ENCODE measurements around the gene NACC2. TPM values are rescaled to one million over a fixed set of nuclear protein-coding genes. Genes with fewer than 3 reads are reported as not detected.

The NACC2 gene
- polyA plus RNA-seq, 4 donors = 4.9 to 10.1 (median 8.0) TPM

DNA sequence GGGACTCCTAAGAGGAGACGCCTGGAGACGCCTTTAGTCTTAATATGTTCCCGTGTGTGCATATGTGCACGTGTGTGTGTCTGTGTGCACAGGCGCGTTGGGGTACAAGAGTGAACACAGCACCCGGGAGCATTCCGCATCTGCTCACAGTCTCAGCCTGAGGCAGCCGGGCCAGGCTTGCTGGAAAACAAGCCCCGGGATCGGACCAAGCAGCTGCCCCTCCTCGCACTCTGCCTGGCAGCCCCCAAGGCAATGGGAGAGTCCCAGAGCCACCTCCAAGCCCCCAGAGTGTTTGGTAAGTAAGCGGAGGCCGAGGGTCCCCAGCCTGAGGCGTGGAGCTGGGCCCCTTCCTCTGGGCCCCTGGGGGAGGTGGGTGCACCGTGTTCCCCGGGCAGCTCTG, 106.6 kb downstream of the NACC2 start:
- H3K9me3 ChIP-seq (ENCODE audit: control insufficient read depth in 2 of 2, insufficient read depth in 1 of 2, low read depth in 1 of 2, low read length in 1 of 2) = no peaks in the 10 kb centered on the region
- peaks cover 0 to 23% (median 6%) of the 10 kb centered on the region in 3 donors for H3K4me1 ChIP-seq (ENCODE audit: control insufficient read depth in 3 of 3, insufficient read depth in 2 of 3, low read depth in 1 of 3, low read length in 2 of 3)
- WGBS, 3 donors = 82 to 87% (median 86%) methylated on average over 17 of the region's 17 CpGs
- H3K27ac ChIP-seq (ENCODE audit: low read depth in 1 of 3, low read length in 2 of 3) = no peak overlapping the region
- H3K27me3 ChIP-seq (ENCODE audit: control insufficient read depth in 3 of 3, insufficient read depth in 3 of 3, low read length in 3 of 3) = peaks cover 0 to 27% (median 2%) of the 10 kb centered on the region in 3 donors
- H3K4me3 ChIP-seq (ENCODE audit: low read depth in 1 of 3, low read length in 3 of 3) = no peak overlapping the region
- no peaks in the 10 kb centered on the region for H3K36me3 ChIP-seq (ENCODE audit: control insufficient read depth in 3 of 3, insufficient read depth in 2 of 3, low read depth in 1 of 3, low read length in 3 of 3)
- DNase-seq = no peak
- FAIRE-seq = no peak

DNA sequence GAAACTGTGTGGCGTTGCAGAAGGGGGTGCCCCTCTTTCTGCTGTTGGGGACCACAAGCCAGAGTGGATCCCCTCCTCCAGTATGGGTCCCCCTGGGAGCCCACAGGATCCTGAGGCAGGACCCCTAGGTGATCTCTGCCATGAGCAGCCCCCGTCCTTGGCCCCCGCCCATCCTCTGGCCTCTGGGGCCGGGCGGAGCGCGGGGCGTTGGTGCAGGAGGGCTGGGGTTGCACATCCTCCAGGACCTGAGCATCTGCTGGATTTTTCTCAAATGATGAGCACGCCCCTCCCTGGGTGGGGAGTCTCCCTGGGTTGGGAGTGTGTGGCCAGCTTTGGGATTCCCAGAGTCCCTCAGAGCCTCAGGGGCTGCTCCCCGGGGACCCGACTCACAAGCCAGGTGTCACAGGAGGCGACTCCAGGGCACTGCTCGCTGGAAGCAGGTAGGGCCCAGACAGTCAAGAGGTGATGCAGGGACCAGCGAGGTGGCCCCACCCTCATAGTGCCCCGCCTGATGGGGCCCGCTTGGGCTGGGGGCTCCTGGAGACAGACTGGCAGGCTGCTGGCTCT, 107.2 kb downstream of the NACC2 start:
- DNase-seq = no peak
- peaks cover 0 to 33% (median 2%) of the 10 kb centered on the region in 3 donors for H3K27me3 ChIP-seq (ENCODE audit: control insufficient read depth in 3 of 3, insufficient read depth in 3 of 3, low read length in 3 of 3)
- no peak overlapping the region for H3K4me3 ChIP-seq (ENCODE audit: low read depth in 1 of 3, low read length in 3 of 3)
- H3K27ac ChIP-seq (ENCODE audit: low read depth in 1 of 3, low read length in 2 of 3) = no peak overlapping the region
- no peaks in the 10 kb centered on the region for H3K36me3 ChIP-seq (ENCODE audit: control insufficient read depth in 3 of 3, insufficient read depth in 2 of 3, low read depth in 1 of 3, low read length in 3 of 3)
- H3K9me3 ChIP-seq (ENCODE audit: control insufficient read depth in 2 of 2, insufficient read depth in 1 of 2, low read depth in 1 of 2, low read length in 1 of 2) = no peaks in the 10 kb centered on the region
- WGBS, 3 donors = 73 to 86% (median 79%) methylated on average over 16 of the region's 16 CpGs
- H3K4me1 ChIP-seq (ENCODE audit: control insufficient read depth in 3 of 3, insufficient read depth in 2 of 3, low read depth in 1 of 3, low read length in 2 of 3) = peaks cover 0 to 17% (median 3%) of the 10 kb centered on the region in 3 donors
- FAIRE-seq = no peak

DNA sequence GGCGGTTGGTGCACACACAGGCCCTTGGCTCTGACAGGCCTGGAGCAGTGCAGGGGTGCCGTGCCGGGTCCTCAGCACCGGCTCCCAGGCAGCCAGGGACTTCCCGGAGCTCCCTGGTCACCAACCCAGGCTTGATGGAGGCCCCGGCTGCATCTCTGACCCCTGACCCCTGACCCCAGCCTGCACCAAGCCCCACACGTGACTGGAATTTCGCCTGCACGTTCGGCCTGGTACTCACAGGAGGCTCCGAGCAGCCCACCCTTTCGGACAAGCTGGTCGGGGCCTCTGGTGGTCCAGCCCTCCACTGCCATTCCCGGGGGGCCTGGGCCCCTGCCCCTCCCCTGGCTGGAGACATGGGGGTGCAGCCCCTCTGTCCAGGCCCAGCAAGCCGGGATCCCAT, 108.5 kb downstream of the NACC2 start:
- FAIRE-seq = no peak
- no peak overlapping the region for H3K27ac ChIP-seq (ENCODE audit: low read depth in 1 of 3, low read length in 2 of 3)
- no peaks in the 10 kb centered on the region for H3K9me3 ChIP-seq (ENCODE audit: control insufficient read depth in 2 of 2, insufficient read depth in 1 of 2, low read depth in 1 of 2, low read length in 1 of 2)
- WGBS, 3 donors = 67 to 79% (median 68%) methylated on average over 15 of the region's 15 CpGs
- peaks cover 0 to 6% (median 0%) of the 10 kb centered on the region in 3 donors for H3K4me1 ChIP-seq (ENCODE audit: control insufficient read depth in 3 of 3, insufficient read depth in 2 of 3, low read depth in 1 of 3, low read length in 2 of 3)
- peaks cover 0 to 38% (median 2%) of the 10 kb centered on the region in 3 donors for H3K27me3 ChIP-seq (ENCODE audit: control insufficient read depth in 3 of 3, insufficient read depth in 3 of 3, low read length in 3 of 3)
- no peaks in the 10 kb centered on the region for H3K36me3 ChIP-seq (ENCODE audit: control insufficient read depth in 3 of 3, insufficient read depth in 2 of 3, low read depth in 1 of 3, low read length in 3 of 3)
- DNase-seq = no peak
- no peak overlapping the region for H3K4me3 ChIP-seq (ENCODE audit: low read depth in 1 of 3, low read length in 3 of 3)

DNA sequence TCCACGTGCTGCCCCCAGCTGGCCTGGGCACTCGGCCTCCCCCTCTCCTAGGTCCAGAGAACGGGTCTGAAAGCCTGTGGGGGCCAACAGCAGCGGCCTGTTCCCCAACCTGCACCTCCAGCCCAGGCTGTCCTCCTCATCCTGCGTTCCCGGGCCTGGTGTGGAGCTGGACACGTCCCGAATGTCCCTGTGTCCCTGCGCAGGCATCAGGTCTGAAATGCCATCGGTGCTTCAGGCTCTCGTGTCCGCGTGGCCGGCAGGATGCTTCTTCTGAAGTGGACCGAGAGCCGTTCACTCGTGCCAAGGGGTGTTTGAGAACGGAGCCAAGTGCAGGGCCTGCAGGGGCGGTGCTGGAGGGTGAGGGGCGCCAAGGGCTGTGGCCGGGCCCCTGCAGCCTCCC, 109.2 kb downstream of the NACC2 start:
- FAIRE-seq (no peak), DNase-seq (no peak)
- H3K4me3 ChIP-seq (ENCODE audit: low read depth in 1 of 3, low read length in 3 of 3) = no peak overlapping the region
- H3K9me3 ChIP-seq (ENCODE audit: control insufficient read depth in 2 of 2, insufficient read depth in 1 of 2, low read depth in 1 of 2, low read length in 1 of 2) = no peaks in the 10 kb centered on the region
- WGBS, 3 donors = 82 to 88% (median 84%) methylated on average over 21 of the region's 21 CpGs
- H3K4me1 ChIP-seq (ENCODE audit: control insufficient read depth in 3 of 3, insufficient read depth in 2 of 3, low read depth in 1 of 3, low read length in 2 of 3) = peaks cover 0 to 6% (median 0%) of the 10 kb centered on the region in 3 donors
- peaks cover 0 to 38% (median 2%) of the 10 kb centered on the region in 3 donors for H3K27me3 ChIP-seq (ENCODE audit: control insufficient read depth in 3 of 3, insufficient read depth in 3 of 3, low read length in 3 of 3)
- no peaks in the 10 kb centered on the region for H3K36me3 ChIP-seq (ENCODE audit: control insufficient read depth in 3 of 3, insufficient read depth in 2 of 3, low read depth in 1 of 3, low read length in 3 of 3)
- no peak overlapping the region for H3K27ac ChIP-seq (ENCODE audit: low read depth in 1 of 3, low read length in 2 of 3)

DNA sequence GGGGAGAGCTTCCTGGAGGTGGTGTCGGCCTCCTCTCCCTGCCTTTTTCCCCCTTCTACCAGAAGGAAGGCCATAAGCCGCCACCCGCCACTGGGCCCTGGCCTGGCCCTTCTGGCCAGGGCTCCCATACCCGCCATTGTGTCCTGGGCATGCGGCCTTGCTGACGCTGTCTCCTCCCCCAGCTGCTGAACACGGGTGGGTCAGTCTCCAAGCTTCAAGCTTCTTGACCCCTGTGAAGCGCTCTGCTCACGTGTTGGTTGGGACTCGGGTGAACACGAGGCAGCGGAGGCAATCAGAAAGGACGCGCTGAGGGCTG, 109.7 kb downstream of the NACC2 start:
- no peak overlapping the region for H3K4me3 ChIP-seq (ENCODE audit: low read depth in 1 of 3, low read length in 3 of 3)
- H3K27ac ChIP-seq (ENCODE audit: low read depth in 1 of 3, low read length in 2 of 3) = no peak overlapping the region
- peaks cover 0 to 37% (median 2%) of the 10 kb centered on the region in 3 donors for H3K27me3 ChIP-seq (ENCODE audit: control insufficient read depth in 3 of 3, insufficient read depth in 3 of 3, low read length in 3 of 3)
- DNase-seq = no peak
- peaks cover 0 to 5% (median 0%) of the 10 kb centered on the region in 3 donors for H3K4me1 ChIP-seq (ENCODE audit: control insufficient read depth in 3 of 3, insufficient read depth in 2 of 3, low read depth in 1 of 3, low read length in 2 of 3)
- H3K36me3 ChIP-seq (ENCODE audit: control insufficient read depth in 3 of 3, insufficient read depth in 2 of 3, low read depth in 1 of 3, low read length in 3 of 3) = no peaks in the 10 kb centered on the region
- WGBS, 3 donors = 80 to 90% (median 84%) methylated on average over 13 to 14 of the region's 14 CpGs
- no peak for FAIRE-seq
- H3K9me3 ChIP-seq (ENCODE audit: control insufficient read depth in 2 of 2, insufficient read depth in 1 of 2, low read depth in 1 of 2, low read length in 1 of 2) = no peaks in the 10 kb centered on the region

DNA sequence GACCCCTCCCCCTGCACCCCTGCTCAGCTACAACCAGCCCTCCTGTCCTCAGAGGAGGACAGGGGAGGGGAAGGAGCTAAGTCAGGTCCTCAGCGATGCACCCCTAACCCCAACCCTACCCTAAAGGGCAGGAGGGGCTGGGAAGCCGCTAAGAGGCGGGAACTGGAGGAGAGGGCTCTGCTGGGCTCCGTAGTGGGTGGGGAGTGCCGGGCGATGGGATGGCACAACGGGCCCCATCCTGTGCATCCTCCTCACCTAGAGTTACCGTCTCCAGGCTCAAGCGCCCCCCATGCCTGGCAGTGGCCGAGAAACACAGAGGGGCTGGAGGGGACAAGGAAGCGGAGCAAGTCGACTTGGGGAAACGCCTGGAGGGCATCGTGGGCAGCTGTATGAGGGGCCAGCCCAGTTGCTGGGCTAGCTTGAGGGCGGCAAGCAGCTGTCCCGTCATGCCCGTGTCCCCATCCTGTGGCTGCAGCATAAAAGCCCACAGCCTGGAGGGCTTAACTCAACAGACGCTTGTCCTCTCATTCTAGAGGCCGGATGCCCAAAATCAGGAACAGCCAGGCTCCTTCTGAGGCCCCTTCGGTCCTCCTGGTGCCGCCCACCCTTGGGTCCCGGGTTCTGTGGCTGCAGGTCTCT, 110.9 kb downstream of the NACC2 start:
- Histone ChIP-seq H3K36me3 (ENCODE audit: control insufficient read depth in 3 of 3, insufficient read depth in 2 of 3, low read depth in 1 of 3, low read length in 3 of 3) (no peaks in the 10 kb centered on the region), H3K9me3 (ENCODE audit: control insufficient read depth in 2 of 2, insufficient read depth in 1 of 2, low read depth in 1 of 2, low read length in 1 of 2) (no peaks in the 10 kb centered on the region), H3K4me3 (ENCODE audit: low read depth in 1 of 3, low read length in 3 of 3) (no peak overlapping the region), H3K27ac (ENCODE audit: low read depth in 1 of 3, low read length in 2 of 3) (no peak overlapping the region), H3K4me1 (ENCODE audit: control insufficient read depth in 3 of 3, insufficient read depth in 2 of 3, low read depth in 1 of 3, low read length in 2 of 3) (no peaks in the 10 kb centered on the region), H3K27me3 (ENCODE audit: control insufficient read depth in 3 of 3, insufficient read depth in 3 of 3, low read length in 3 of 3) (peaks cover 0 to 33% (median 2%) of the 10 kb centered on the region in 3 donors)
- FAIRE-seq = no peak
- WGBS, 3 donors = 74 to 78% (median 76%) methylated on average over 17 to 22 of the region's 22 CpGs
- DNase-seq = no peak

DNA sequence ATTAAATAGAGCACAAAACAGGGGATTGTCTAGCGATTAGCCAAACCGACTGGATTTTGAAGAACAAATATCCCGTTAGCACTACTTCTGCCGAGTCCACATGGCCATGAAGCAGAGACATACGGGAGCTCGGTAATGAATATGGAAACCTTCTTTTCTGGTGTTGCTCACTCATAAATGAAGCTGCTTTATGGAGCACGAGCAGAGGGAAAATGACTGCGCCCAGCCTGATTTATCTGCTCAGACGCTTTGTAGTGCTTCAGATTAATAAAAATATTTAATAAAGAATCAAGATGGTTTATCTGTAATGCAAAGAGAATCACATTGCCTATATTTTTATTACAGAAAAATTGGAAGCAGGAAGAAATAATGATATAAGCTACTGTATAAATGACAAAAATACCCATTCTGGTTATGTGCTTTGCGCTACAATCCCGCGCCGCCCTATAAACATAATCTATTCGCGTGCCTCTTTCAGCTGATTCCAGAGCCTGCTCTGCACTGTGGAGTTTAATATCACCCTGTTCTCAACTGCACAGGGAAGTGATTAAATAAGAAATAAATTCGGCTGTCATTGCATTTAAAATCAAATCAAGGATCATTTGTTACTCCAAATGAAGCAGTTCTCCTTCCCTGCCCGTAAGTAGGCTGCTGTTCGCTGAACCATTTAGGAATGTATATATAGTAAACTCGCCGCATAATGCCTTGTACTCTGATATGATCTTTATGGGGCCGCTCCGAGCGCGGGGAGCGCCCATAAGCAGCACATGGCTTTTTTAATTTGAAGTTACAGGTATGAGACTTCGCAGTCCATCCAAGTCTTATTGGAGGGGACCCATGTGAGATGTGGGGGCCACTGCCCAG, 111.6 kb downstream of the NACC2 start:
- DNase-seq (no peak), FAIRE-seq (no peak)
- no peaks in the 10 kb centered on the region for H3K4me1 ChIP-seq (ENCODE audit: control insufficient read depth in 3 of 3, insufficient read depth in 2 of 3, low read depth in 1 of 3, low read length in 2 of 3)
- no peak overlapping the region for H3K27ac ChIP-seq (ENCODE audit: low read depth in 1 of 3, low read length in 2 of 3)
- peaks cover 0 to 29% (median 2%) of the 10 kb centered on the region in 3 donors for H3K27me3 ChIP-seq (ENCODE audit: control insufficient read depth in 3 of 3, insufficient read depth in 3 of 3, low read length in 3 of 3)
- no peaks in the 10 kb centered on the region for H3K9me3 ChIP-seq (ENCODE audit: control insufficient read depth in 2 of 2, insufficient read depth in 1 of 2, low read depth in 1 of 2, low read length in 1 of 2)
- 49 to 69% (median 59%) methylated on average over 26 of the region's 26 CpGs for WGBS, 3 donors
- no peaks in the 10 kb centered on the region for H3K36me3 ChIP-seq (ENCODE audit: control insufficient read depth in 3 of 3, insufficient read depth in 2 of 3, low read depth in 1 of 3, low read length in 3 of 3)
- no peak overlapping the region for H3K4me3 ChIP-seq (ENCODE audit: low read depth in 1 of 3, low read length in 3 of 3)

DNA sequence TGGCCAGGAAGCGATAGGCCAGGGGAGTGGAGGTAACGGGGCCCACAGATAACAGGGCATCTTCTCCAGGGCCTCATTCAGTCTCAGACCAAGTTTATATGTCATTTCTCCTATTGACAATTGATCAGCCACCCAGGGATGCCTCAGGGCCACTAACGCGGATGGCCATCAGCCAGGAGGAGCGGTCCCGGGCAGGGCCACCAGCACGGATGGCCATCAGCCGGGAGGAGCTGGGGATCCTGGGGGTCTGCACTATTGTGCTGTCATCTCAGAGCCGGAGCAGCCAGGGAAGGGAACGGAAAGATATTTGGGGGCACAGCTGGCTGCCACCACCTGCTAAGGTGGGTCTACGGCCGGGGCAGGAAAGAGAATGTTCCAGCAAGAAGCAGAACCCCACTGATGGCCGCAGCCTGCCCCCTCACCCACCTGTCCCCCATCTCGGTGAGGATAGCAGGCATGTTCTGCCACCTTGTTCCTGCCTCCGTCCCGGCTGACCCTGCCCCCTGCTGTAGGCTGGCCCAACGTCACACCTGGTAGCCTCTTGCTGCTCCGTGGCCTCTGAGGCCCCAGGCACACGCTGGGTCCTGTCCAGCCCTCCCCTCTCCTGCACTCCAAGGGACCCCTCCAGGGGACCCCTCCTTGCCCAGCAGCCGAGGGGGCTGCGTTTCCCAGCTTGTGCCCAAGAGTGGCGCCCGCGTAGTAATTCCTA, 112.4 kb downstream of the NACC2 start:
- Histone ChIP-seq H3K27me3 (ENCODE audit: control insufficient read depth in 3 of 3, insufficient read depth in 3 of 3, low read length in 3 of 3) (peaks cover 0 to 29% (median 2%) of the 10 kb centered on the region in 3 donors), H3K4me3 (ENCODE audit: low read depth in 1 of 3, low read length in 3 of 3) (no peak overlapping the region), H3K36me3 (ENCODE audit: control insufficient read depth in 3 of 3, insufficient read depth in 2 of 3, low read depth in 1 of 3, low read length in 3 of 3) (no peaks in the 10 kb centered on the region), H3K9me3 (ENCODE audit: control insufficient read depth in 2 of 2, insufficient read depth in 1 of 2, low read depth in 1 of 2, low read length in 1 of 2) (no peaks in the 10 kb centered on the region), H3K27ac (ENCODE audit: low read depth in 1 of 3, low read length in 2 of 3) (no peak overlapping the region), H3K4me1 (ENCODE audit: control insufficient read depth in 3 of 3, insufficient read depth in 2 of 3, low read depth in 1 of 3, low read length in 2 of 3) (no peaks in the 10 kb centered on the region)
- no peak for DNase-seq
- 59 to 80% (median 73%) methylated on average over 24 of the region's 24 CpGs for WGBS, 3 donors
- FAIRE-seq = no peak
